ENCODE results near the gene FIBIN.
"Not testable (repeated sequence)": the region's sequence is repeated elsewhere in the genome, so short reads cannot be mapped to it uniquely, and the experiment has no call there.

The FIBIN gene

DNA sequence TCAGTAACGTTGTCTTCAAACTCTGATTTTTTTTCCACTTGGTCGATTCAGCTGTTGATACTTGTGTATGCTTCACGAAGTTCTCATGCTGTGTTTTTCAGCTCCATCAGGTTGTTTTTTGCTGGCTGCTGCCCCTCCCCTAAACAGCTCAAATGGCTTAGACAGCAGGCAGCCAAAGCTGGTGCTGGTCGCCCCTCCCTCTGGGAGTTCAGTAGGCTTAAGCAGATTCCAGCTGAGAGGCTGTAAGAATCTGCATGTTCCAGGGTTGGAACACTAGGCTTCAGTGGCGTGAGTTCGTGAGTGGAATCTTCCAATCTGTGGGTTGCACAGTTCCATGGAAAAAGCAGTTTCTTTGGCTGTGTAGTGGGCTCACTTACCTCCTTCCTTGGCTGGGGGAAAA, 10.3 kb upstream of the FIBIN start:
- no peak for DNase-seq

DNA sequence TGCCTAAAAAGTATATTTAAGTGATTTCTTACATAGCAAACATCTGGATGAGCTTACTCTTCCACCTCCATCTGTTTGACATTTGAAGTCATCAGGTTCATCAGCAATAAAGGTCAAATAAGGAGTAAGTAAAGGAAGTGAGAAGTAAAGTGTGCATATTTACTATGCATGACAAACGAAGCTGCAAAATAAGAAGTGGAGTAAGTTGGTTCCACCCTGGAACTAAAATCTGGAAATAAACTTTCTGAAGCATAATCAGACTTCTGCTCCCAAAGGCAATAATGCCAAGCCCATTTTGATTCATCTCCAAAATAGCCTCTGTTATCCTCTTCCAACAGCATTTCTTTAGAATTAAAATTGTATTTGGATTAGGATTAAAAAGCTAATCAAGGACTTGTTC, 8.4 kb upstream of the FIBIN start:
- DNase-seq: no peak

DNA sequence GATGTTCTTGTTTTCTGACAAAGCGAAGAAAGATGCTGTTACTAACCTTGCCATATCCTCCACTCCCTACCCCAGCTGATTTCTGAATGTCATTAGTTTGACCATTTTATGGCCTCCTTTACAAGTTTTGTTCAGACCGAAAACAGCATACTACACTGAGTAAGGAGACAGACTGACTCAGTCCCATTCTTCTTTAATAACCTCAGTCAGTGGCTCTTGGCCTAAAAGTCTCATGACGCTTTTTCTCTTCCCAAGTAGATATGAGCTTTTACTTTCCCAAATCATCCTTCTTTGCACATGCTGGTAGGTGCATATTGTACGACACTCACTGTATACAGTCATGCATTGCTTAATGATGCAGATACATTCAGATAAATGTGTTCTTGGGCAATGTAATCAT, 8.0 kb upstream of the FIBIN start:
- DNase-seq: no peak

DNA sequence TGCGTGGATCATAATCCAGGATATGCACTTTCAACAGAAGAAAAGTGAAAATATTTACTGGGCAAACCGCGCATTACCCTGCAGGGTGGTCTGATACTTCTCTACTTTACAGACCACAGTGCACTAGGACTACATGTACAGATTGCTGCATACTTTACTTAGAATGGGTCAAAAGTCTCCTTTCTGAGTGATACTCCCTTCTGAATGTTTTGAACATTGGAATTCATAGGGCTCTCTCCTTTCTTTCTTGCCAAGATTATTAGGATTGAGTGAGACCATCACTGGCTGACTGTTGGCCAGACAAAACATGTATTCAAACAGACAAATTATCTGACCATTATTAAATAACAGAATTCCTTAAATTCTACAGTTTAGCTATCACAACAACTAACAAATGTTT, 6.6 kb upstream of the FIBIN start:
- DNase-seq: no peak

DNA sequence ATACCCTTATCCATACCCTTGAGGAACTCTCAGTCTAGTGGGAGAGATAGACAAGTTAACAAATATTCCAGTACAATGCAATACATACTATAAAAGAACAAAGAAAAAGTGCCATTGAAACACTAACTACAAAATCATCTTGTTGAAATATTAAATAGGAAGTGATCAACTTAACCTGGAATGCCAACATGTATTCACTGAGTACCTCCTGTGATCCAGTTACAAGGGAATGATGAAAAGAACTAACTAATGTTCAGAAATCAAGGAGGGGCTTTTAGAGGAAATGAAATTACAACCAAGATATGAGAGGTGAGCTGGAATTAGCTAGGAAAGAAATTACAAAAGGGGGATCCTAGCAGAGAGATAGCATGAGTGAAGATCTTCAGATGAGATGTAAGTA, 6.2 kb upstream of the FIBIN start:
- DNase-seq: no peak

DNA sequence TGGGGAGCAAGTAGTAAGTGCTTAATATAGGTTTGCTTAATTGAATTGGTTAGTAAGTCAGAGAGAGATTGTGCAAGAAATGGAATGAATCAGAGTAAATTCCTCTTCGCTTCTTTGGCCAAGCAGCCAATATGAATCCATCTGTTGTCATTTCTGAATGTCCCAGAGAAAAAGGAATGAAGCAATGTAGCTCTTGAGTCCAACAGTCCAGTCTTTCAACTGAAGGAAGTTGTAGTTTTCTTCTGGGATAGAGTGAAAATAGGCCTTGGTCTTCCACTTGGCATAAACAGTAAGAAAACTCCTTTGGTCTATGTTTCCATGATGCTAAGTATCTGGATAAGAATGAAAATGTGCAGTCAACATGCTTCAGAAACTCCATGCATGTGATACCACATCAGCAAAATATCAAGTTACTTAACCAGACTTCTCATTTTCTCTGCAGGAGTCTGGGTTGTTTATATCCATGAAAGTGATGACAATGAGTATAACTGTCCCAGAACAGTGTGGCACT, 1.8 kb upstream of the FIBIN start:
- DNase-seq: no peak

DNA sequence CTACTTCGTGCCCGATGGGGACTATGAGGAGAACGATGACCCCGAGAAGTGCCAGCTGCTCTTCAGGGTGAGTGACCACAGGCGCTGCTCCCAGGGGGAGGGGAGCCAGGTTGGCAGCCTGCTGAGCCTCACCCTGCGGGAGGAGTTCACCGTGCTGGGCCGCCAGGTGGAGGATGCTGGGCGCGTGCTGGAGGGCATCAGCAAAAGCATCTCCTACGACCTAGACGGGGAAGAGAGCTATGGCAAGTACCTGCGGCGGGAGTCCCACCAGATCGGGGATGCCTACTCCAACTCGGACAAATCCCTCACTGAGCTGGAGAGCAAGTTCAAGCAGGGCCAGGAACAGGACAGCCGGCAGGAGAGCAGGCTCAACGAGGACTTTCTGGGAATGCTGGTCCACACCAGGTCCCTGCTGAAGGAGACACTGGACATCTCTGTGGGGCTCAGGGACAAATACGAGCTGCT, 751 bp downstream of the FIBIN start:
- DNase-seq: no peak

DNA sequence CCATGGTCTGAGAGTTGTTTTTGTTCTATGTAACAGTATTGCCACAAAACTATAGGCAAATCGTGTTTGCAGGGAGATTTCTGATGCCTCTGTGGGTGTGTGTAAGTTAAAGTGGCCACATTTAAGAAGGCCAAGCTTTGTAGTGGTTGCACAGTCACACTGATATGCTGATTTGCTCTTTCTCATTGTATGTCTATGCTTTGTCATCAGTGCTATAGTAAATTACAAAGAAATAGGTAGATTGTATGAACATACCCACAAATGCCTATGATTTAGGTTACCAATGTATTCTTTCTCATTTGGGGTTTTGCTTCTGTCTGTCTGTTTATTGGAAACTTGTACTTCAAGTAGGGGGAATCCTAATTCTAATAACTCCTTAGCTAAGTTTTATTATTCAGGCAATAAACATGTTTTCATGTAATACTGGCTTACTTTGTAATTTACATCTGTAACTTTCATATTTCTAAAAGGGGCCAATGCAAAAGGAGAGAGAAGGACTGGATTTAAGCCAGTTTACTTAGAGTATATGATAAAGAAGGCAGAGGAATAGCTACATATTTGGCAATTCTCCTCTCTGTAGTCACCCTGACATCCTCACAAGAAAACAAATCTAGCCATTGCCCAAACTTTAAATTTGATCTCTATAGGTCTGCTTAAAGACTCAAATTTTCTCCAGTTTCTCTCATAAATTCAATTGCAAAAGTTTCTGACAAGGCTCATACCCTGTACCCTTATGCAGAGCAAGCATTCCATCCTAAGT, 2.0 kb downstream of the FIBIN start:
- no peak for DNase-seq

DNA sequence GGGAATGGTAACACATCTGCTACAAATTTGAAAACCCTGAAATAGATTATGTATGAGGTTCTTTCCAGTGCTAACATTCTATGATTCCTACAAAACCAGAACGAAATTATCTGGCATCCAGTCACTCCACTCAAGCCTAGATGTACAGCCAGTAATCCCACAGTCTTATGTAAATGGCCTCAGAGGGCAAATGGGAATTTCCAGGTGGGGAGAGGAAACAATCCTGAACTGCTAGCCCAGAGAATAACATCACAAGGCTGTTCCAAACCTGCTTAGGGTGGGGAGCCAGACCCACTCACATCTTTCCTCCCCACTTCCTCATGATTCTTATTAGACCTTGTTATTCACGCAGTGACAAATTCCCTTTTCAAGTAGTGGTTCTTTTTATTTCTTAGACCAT, 3.5 kb downstream of the FIBIN start:
- no peak for DNase-seq

DNA sequence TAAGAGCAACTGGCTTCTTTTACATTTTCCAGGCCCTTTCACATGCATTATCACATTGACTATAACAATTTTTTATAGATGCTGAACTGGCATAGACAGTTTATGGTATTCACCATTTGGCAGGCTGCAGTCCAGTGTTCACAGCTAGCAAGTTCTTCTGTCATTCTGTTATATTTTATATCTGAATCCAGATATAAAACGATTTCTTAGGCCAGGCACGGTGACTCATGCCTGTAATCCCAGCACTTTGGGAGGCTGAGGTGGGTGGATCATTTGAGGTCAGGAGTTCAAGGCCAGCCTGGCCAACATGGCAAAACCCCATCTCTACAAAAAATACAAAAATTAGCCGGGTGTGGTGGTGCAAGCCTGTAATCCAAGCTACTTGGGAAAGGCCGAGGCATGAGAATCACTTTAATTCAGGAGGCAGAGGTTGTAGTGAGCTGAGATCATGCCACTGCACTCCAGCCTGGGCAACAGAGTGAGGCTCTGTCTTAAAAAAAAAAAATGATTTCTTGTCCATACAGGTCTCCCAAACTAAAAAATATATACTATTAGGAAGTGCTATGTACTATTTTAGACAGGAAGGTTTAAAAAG, 7.3 kb downstream of the FIBIN start:
- not testable (repeated sequence) for DNase-seq

DNA sequence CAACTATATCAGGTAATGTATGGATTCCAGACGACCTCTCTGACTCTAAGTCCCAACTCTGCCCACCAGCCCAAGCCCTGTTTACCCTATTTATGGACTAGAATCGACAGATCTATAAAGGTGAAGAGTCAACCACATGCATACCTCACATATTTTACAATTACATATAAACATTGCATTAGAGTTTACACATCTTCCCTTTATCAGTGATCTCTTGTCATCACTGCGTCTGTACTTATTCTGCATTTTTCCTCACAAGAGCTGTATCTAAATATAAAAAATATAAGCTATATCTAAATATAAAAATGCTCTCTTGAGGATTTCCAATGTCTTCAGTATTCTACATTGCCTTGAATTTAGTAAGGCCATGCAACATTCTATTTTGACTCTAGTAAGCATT, 8.5 kb downstream of the FIBIN start:
- no peak for DNase-seq

DNA sequence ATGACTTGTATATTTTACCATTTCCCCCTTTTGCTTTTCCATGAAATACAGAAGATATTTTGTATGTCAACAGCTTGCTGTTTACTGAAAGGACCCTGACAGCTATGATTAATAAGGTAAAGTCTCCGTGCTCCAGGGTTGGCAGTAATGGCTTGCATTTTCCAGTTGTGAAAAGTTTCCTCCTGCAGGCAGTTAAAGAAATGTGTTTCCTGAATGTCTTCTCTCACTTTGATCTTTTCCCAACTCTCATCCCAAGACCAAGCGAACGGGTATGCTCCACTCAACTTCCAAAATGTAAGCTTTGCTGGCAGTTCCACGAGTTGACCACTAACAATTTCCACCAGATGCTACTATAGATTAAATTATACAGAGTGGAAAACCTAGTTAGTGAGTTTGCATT, 8.9 kb downstream of the FIBIN start:
- no peak for DNase-seq

DNA sequence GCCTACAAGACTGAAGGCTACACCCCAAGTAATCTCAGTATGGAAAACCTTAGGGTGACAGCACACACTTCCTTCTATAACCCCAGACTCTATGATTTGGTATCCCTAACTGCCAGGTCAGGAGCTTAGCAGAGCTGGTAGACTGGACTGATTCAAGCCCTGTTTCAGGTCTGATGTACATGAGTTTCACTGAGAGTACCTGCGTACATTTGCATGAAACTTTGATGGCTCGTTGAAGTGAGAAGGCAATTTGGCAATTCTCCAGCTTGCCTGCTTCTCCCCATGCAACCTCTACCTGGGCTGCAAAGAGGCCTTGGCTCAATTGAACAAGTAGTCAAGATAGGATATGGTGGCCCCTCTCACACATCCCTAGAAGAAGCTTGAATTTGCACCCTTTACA, 10.2 kb downstream of the FIBIN start:
- no peak for DNase-seq

DNA sequence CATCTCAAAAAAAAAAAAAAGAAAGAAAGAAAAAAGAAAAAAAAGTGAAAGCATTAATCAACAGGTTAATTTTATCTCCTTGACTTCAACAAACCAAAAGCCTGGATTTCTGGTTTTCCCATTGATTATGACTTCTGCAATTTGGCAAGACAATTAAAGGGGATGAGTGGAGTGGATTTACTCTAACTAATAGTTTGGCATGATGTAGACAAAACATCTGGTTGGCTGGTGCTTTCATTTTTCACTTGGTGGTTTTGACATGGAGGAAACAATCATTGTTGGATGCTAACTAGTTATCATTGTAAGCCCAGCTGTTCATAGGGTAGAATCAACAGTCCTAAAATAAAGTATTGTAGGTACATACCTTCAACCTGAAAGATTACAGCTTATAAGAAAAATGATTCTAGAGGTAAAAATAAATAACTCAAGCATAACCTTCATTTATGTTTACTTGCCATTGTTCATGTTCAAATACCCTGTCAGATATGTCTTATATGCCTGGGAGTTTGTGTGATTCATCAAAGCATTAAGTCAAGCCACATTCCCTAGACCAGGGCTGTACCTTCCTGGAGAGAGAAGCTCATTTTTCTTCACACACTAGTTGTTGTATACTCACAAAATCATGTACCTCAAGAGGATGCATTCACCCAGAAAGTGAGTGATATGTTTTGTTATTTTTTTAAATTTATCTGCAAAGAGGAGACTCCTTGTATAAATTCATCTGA, 15.1 kb downstream of the FIBIN start:
- no peak for DNase-seq

DNA sequence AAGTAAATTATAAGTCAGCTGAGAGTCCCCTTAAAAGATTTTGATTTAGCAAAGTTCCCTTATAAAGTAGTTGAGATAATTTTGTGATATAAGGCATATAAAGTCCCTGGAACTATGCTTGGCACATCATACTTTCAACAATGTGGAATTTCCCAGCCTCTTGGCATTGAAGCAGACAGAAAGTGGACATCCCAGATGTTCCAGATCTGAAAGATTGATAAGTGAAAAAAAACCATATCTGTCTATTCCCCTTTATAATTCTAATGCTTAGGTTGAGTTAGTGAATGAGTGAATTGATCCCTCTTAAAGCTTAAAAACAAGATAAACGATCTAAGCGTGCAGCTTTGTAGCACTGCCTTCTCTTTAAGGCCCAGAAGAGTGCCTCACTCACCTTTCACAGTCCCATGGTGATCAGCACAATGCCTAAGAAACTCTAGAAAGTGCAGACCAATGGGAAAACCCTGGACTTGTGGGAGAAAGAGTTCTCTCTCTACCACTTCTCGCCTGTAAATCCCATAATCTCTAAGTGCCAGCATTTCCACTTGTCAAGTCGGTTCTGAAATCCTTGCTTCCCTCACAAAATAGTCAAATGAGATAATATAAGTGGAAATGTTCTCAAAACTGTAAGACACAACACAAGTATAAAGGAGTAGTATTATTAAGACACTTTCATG, 17.8 kb downstream of the FIBIN start:
- no peak for DNase-seq

DNA sequence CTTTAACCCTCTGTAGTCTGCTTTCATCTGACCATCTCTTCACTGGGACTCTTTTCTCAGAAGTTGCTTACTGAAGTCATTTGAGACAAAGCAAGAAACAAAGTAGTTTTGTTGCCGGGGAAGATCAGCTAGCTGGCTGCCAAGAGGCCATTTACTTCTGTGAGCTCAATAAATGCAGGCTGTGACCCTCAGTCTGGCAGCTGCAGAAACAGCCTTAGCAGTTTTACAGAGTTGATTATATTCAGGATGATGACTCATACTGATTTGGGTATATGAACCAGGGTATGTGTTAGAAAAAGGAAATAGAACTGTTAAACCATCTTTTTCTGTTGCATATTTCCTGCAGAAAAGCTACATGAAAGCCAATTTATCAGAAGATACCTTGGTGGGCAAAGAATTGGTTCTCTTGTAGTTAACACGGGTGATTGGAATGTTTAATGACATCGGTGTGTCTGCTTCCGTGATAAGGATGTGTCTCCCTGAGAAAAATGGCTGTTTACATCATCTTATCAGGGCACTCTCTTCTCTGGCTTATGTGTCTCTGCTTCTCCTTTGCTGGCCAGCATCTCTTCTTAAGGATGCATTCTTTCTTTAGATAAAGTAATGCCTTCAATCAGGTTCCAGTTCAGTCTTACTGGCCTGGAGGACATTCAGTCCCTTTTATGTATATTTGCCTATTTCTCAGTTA, 18.5 kb downstream of the FIBIN start:
- no peak for DNase-seq

DNA sequence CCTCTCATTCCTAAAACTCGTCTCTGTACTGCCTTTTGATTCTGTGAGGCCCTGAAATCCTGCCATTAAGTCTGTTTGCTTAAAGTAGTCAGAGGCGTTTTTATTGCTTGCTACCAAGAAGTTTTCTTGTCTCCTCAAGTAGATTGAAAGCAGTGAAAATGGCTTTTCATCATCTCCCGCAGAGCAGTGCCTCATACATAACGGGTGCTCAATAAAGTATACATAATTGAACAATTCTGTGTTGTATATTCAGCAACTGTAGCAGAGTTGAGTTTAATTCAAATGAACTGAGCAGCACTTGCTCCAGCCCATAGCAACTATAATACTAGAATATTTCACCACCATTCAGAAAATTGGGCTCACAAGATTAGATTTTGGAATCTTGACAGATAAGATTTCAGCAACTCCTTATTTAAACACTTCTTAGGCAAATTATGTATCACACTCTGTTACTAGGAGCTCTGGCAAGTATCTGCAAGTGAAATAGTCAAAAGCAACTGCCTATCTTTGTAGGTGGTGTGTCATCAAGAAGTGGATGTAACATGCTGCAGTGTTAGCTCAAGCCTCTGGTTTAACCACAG, 20.0 kb downstream of the FIBIN start:
- DNase-seq: no peak

DNA sequence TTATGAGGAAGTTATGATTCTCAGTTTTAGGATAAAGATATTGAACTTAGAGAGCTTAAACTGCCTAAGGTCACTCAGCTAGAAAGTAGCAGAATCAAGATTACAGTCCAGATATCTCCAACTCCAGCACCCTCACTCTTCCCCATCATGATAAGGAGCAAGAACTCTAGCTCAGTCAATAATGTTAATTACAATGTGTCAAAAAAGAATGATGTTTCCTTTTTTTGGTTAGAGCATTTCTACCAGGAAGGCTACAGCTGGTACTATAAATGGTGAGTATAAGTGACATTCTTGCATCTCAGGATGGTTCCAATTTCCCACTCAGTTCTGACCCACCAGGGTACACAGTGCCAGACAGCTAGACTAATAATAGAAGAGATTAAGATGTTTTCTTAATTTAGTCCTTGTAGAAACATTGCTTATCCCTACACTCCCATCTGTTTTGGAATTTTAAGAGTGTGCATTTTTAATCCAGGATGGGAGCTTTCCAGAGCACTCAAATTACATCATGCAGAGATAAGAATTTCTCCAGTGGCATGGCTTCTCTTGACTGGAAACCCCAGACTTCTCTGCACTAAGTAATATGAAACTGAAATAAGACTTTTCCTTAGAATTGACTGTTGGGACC, 25.1 kb downstream of the FIBIN start:
- DNase-seq: no peak

DNA sequence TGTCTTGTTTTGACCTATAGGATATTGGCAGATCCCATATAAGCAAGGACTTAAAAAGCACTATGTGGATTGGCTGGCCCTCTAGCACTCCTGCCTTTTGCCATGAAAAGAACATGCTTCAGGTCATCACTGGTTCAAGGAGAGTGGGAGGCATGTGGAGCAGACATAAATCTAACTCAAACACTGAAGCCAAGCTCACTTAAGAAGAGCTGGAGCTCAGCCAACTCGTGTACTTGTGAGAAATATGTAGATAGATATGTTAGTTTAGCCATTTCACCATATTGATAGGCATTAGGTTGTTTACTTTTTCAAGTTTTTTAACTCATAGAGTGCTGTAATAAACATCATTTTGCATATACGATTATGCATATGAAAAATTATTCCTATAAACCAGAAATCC, 26.8 kb downstream of the FIBIN start:
- no peak for DNase-seq

DNA sequence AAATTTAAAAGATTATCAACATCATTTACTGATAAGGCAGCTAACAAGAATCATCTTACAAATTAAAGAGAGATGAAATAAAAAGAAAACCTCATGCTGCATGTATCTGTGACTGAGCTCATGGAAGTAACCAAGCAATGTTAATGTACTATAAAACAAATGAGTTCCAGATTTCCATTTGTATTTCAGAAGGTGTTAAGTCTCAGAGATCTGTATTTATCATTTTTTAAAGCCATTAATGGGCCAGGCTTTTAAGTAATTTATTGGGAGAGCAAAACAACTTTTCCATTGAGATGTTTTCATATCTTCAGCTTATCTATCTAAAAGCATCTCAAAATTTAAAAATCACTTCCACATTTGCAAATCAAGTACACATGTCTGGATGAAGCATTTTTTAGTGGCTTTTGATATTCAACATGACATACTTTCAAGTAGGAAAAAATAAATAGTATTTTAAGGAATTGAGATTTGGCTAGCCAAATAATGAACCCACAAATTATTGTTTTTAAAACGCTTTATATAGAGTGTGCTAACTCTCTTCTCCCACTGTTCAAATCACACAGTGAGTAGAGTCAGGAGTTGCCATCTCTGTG, 28.8 kb downstream of the FIBIN start:
- DNase-seq: no peak

DNA sequence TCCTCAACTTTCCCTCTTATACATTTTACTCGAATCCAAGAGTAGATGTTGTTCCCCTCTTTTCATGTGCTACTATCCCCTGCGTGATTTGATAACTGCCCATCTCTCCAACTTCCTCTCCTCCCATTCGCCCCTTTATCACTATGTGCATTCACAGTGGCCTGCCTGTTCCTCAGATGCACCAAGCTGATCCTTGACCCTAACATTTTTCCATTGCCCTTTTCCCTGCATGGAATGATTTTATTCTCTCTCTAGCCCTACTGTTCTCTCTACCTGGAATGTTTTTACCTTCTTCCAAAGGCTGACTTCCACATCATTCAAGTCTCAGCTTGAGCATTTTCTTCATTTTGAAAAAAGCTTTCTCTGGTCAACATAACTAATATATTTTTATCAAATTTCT, 31.0 kb downstream of the FIBIN start:
- no peak for DNase-seq

All from activated CD8-positive, alpha-beta memory T cell treated with anti-CD3 and anti-CD28 coated beads, Interleukin-2, amount 50 U/mL, for 4 hours (primary cell).